ENCODE results near the gene NME4.
"Not testable (repeated sequence)": the region's sequence is repeated elsewhere in the genome, so short reads cannot be mapped to it uniquely, and the experiment has no call there.

- not testable (repeated sequence) for TF ChIP-seq POLR2A (IDR thresholded peaks at IDR 0.05; ENCODE audit: low read depth); CTCF (IDR thresholded peaks at IDR 0.05); EP300 (IDR thresholded peaks at IDR 0.05)
Observed at GRCh38 chr16:348495-348894, 48.5 kb upstream of the NME4 start.

All from esophagus muscularis mucosa (tissue), 4 donors.